ENCODE data around the gene RITA1.
"Not testable (repeated sequence)": the region's sequence is repeated elsewhere in the genome, so short reads cannot be mapped to it uniquely, and the experiment has no call there.

Gene RITA1

GRCh38 chr12:113204804-113205203, 19.3 kb downstream of the RITA1 start:
- peak; percentile 24 for DNase-seq

- not testable (repeated sequence) for DNase-seq
These were observed 21.3 kb downstream of the RITA1 start for GRCh38 chr12:113206802-113207201.

- DNase-seq, result peak; percentile 75
These were observed 22.1 kb downstream of the RITA1 start for GRCh38 chr12:113207613-113208040.

- peak; percentile 98 for DNase-seq
These were observed 22.8 kb downstream of the RITA1 start for GRCh38 chr12:113208041-113208934.

GRCh38 chr12:113211160-113211559, 25.6 kb downstream of the RITA1 start:
- DNase-seq, result no peak

GRCh38 chr12:113214895-113215400, 29.4 kb downstream of the RITA1 start:
- peak; percentile 92 for DNase-seq

- DNase-seq, result peak; percentile 9
These were observed 30.5 kb downstream of the RITA1 start for GRCh38 chr12:113216027-113216426.

GRCh38 chr12:113220593-113221180, 35.2 kb downstream of the RITA1 start:
- no peak for DNase-seq

GRCh38 chr12:113221181-113221996, 35.9 kb downstream of the RITA1 start, which contains the start of gene TPCN1:
TPCN1 (plus strand) TSS chr12:113221464; CDS start chr12:113226853, 5,389 bp downstream.
- peak; percentile 100 for DNase-seq

- DNase-seq, result no peak
These were observed 36.6 kb downstream of the RITA1 start for GRCh38 chr12:113221997-113222729.

- DNase-seq, result peak; percentile 66
These were observed 37.4 kb downstream of the RITA1 start for GRCh38 chr12:113222730-113223531.

GRCh38 chr12:113224955-113225354, 39.4 kb downstream of the RITA1 start:
- DNase-seq, result no peak

GRCh38 chr12:113226696-113227568, 41.4 kb downstream of the RITA1 start:
- DNase-seq, result no peak

GRCh38 chr12:113227686-113228391, 42.3 kb downstream of the RITA1 start:
- no peak for DNase-seq

- no peak for DNase-seq
These were observed 43.0 kb downstream of the RITA1 start for GRCh38 chr12:113228394-113229028.

- DNase-seq, result peak; percentile 68
These were observed 45.1 kb downstream of the RITA1 start for GRCh38 chr12:113230315-113231234.

- DNase-seq, result no peak
These were observed 45.9 kb downstream of the RITA1 start for GRCh38 chr12:113231235-113232088.

All from OCI-M1 (cell line).